Mesothelial cell of epicardium (in vitro differentiated cells): Measurements from ENCODE around the gene UBALD1. TPM values are rescaled to one million over a fixed set of nuclear protein-coding genes. Genes with fewer than 3 reads are reported as not detected.

Experiments used
- DNase-seq, 2 experiments: peaks; one replicate each; pipeline ENCODE4 v3.0.0; 2021; ENCODE audit warnings: low spot score in 2 of 2; ENCODE audit not compliant: unreplicated experiment in 2 of 2
- H3K27ac Mint-ChIP-seq: 2 replicates; pipeline ENCODE4 v1.8.0; 2021; ENCODE audit warnings: mixed read lengths
- H3K27me3 Mint-ChIP-seq: 2 replicates; pipeline ENCODE4 v1.8.0; 2021; ENCODE audit warnings: low read depth, mixed read lengths
- H3K36me3 Mint-ChIP-seq: 2 replicates; pipeline ENCODE4 v1.8.0; 2021; ENCODE audit warnings: mixed read lengths
- H3K4me1 Mint-ChIP-seq: 2 replicates; pipeline ENCODE4 v1.8.0; 2021; ENCODE audit warnings: mixed read lengths
- H3K4me3 Mint-ChIP-seq: 2 replicates; pipeline ENCODE4 v1.8.0; 2021; ENCODE audit warnings: mild to moderate bottlenecking, moderate library complexity, mixed read lengths
- H3K9me3 Mint-ChIP-seq: 2 replicates; pipeline ENCODE4 v1.8.0; 2021; ENCODE audit warnings: mixed read lengths
- CTCF ChIP-seq: fragments of 200-600 bp; sonication (generic); IDR thresholded peaks from one replicate; pipeline ENCODE4 v1.5.0; 2021; ENCODE audit warnings: antibody characterized with exemption; ENCODE audit not compliant: unreplicated experiment
- total RNA-seq: library from RNA; stranded (reverse); gene quantifications from 3 replicates; pipeline ENCODE4 v1.2.1, GENCODE V29; 2021

Gene UBALD1
- total RNA-seq, 1 donor from 2014 or later: 59.3 TPM

- H3K4me3 Mint-ChIP-seq: peak overlapping the region; percentile 92
- no peaks in the 10 kb centered on the region for H3K27me3 Mint-ChIP-seq
- H3K4me1 Mint-ChIP-seq: peaks cover 20% of the 10 kb centered on the region
- no peaks in the 10 kb centered on the region for H3K9me3 Mint-ChIP-seq
- H3K36me3 Mint-ChIP-seq: peaks cover 7% of the 10 kb centered on the region
- peak; percentile 48 to 71 for DNase-seq
- peak overlapping the region; percentile 97 for H3K27ac Mint-ChIP-seq
- TF ChIP-seq CTCF: no peak
Measured at GRCh38 chr16:4624827-4625559, 10.3 kb upstream of the UBALD1 start.

GRCh38 chr16:4624015-4624826, 9.5 kb upstream of the UBALD1 start, which contains the start of gene MGRN1:
Gene MGRN1 (plus strand): TSS chr16:4624826. CDS start chr16:4624961, 135 bp downstream.
- Mint-ChIP-seq H3K27me3 (no peaks in the 10 kb centered on the region), H3K4me3 (peak within 1 kb of the TSS; percentile 92), H3K9me3 (no peaks in the 10 kb centered on the region), H3K27ac (peak within 1 kb of the TSS; percentile 97), H3K36me3 (peaks cover 6% of the 10 kb centered on the region), H3K4me1 (peaks cover 20% of the 10 kb centered on the region)
- TF ChIP-seq CTCF: peak; percentile 85
- DNase-seq: peak; percentile 83 to 93

GRCh38 chr16:4623593-4623992, 8.9 kb upstream of the UBALD1 start:
- Mint-ChIP-seq H3K27ac (no peak overlapping the region), H3K36me3 (peaks cover 2% of the 10 kb centered on the region), H3K9me3 (no peaks in the 10 kb centered on the region), H3K27me3 (no peaks in the 10 kb centered on the region), H3K4me1 (peaks cover 20% of the 10 kb centered on the region), H3K4me3 (peak overlapping the region; percentile 46)
- no peak for DNase-seq
- TF ChIP-seq CTCF: no peak

- Mint-ChIP-seq H3K4me1 (peaks cover 23% of the 10 kb centered on the region), H3K36me3 (peaks cover 2% of the 10 kb centered on the region), H3K27me3 (no peaks in the 10 kb centered on the region), H3K27ac (peak overlapping the region; percentile 34), H3K9me3 (no peaks in the 10 kb centered on the region), H3K4me3 (no peak overlapping the region)
- DNase-seq: no peak
- TF ChIP-seq CTCF: no peak
Measured at GRCh38 chr16:4618645-4619418, 4.1 kb upstream of the UBALD1 start.

GRCh38 chr16:4617880-4618279, 3.2 kb upstream of the UBALD1 start:
- Mint-ChIP-seq H3K4me3 (peak overlapping the region; percentile 90), H3K27me3 (no peaks in the 10 kb centered on the region), H3K36me3 (peaks cover 2% of the 10 kb centered on the region), H3K9me3 (no peaks in the 10 kb centered on the region), H3K27ac (peak overlapping the region; percentile 100), H3K4me1 (peaks cover 29% of the 10 kb centered on the region)
- DNase-seq: no peak
- TF ChIP-seq CTCF: no peak
